Measurements from ENCODE around the gene CCDC61.
A peak's percentile ranks its signal among the peaks of the same experiment; 100 is the strongest.

CCDC61 gene

DNA sequence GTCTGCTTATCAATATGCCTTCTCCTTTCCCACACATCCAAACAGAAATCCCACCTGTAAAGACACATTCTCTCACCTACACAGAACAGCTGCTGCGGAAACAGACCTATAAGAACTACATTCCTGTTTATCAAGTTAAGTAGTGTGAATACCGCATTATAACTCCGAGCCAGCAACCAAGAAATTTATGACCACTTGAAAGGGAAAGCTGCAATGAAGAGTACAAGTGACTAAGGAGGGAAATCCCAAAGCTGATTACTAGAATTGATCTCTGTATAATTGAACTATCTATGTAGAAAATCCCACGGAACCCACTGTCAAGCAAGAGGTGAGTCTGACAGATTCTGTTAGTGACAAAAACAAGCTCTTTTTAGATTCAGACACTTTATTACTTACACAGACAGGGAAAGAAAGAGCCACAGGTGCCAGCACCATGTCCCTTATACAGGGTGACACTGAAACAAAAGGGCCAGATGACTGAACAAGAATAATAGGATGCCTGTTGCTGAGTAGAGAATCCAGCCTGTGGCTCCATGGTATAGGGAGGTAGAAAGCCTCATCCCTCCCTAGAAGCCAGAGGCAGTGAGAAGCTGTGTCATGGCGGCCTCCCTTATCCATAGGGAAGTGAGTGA is 47.1 kb downstream of the CCDC61 start:
- DNase-seq = no peak

GRCh38 chr19:46043519-46043918 is 48.3 kb downstream of the CCDC61 start:
- DNase-seq = no peak

- peak; percentile 24 for DNase-seq
Observed at GRCh38 chr19:46049597-46049996, 54.3 kb downstream of the CCDC61 start.

DNA sequence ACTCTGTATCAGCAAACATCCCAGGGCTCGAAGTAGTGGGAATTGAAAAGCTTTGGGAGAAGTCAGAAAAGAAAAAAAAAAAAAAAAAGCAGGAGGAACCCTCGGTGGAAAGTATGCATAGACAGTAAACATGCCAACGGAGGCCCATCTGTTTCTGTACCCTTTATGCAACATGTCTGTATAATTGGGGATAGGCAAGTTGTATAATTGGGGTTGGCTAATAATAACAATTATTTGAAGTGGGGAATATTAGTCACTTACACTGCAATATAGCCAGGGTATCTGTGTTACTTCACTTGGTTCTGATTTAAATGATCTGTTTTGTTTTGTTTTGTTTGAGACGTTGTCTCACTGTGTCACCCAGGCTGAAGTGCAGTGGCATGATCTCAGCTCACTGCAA is 57.6 kb downstream of the CCDC61 start:
- no peak for DNase-seq

DNA sequence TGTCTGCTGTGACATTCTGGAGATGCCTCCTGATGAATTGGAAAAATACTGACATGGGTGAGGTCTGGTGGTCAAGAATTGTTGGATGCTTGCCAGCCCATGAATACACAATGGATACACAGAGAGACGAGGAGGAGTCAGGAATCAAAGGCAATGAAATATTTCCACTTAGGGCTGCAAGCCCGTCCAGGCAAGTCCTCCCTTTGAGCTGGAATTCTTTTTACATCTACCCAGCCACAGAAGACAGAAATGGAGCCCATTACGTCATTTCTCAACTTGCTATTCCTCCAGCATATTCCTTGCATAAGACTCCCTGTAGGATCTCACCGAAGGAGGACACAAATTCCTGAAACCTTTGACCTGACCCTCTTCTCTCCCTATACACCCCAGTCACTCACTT is 61.3 kb downstream of the CCDC61 start:
- peak; percentile 10 for DNase-seq

DNA sequence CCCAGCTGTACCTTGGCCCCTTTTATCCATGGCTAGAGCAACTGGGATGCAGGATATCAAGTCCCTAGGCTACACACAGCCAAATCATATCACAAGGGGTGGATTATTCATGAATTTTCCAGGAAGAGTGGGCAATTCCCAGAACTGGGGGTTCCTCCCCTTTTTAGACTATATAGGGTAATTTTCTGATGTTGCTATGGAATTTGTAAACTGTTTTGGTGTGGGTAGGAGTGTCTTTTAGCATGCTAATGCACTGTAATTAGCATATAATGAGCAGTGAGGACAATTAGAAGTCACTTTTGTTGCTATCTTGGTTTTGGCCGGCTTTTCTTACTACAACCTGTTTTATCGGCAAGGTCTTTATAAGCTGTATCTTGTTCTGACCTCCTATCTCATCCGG is 63.5 kb downstream of the CCDC61 start:
- no peak for DNase-seq

- DNase-seq = no peak
Observed at GRCh38 chr19:46060012-46060411, 64.7 kb downstream of the CCDC61 start.

DNA sequence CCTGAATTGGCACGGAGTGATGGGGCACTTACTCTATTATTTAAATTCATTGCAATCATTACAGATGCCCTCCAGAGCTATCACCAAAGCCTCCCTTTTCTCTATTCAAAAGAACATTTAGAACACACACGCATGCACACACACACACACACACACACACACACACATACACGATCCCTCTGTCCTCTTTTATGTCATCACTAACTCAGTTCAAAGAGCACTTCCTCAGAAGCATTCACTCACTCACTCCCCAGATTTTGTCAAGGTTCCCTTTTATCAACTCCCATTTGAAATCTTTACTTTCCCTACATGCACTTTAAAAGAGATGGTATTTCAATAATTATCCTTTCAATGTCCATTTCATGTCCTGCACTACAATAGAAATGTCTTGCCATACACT is 67.9 kb downstream of the CCDC61 start:
- no peak for DNase-seq

DNA sequence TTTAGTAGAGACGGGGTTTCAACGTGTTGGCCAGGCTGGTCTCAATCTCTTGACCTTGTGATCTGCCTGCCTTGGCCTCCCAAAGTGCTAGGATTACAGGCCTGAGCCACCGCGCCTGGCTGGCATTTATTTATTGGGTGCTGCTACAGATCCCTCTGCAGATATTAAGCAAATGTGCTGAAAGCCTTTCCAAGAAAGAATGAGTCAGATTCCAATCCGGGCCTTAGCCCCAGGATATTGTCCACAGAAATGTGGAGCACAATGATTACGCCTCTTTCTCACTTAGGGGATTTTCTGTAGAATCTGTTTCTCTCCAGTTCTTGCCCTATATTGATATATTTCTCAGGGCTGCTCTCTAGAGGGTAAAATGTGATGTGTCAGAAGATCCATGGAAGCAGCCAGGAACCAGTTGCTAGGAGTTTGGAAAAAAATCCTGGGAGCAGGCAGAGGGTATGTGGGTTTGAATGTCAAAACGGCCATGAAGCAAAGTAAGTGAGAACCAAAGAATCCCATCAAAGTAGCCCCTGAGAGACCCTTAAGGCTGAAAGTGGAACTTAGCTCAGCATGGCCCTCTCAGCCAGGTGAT is 70.3 kb downstream of the CCDC61 start:
- DNase-seq = no peak

DNA sequence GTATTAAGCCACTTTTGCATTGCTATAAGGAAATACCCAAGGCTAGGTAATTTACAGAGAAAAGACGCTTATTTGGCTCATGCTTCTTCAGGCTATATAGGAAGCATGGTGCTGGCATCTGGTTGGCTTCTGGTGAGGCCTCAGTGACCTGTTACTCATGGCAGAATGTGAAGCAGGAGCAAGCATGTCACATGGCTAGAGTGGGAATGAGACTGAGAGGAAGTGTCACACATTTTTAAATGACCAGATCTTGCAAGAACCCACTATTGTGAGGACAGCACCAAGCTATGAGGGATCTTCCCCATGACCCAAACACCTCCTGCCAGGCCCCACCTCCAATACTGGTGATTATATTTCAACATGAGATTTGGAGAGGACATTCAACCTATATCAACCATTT is 71.2 kb downstream of the CCDC61 start:
- no peak for DNase-seq

GRCh38 chr19:46067691-46068090 is 72.4 kb downstream of the CCDC61 start:
- DNase-seq = no peak
